ENCODE results near the gene GABBR2.

GRCh38 chr9:98399950-98400683, 308.6 kb downstream of the GABBR2 start:
- TF ChIP-seq CTCF (optimal IDR thresholded peaks at IDR 0.05 in 1 of 3, IDR thresholded peaks at IDR 0.05 in 1 of 3, conservative IDR thresholded peaks at IDR 0.05 in 1 of 3; ENCODE audit: extremely low read depth in 1 of 3, insufficient read depth in 2 of 3, low read length in 3 of 3), result no peak
- no peak for TF ChIP-seq EZH2 (IDR thresholded peaks at IDR 0.05; ENCODE audit: low read length)
